HG02610 (cell line): ENCODE results near the gene GSKIP.
"Not testable (repeated sequence)": the region's sequence is repeated elsewhere in the genome, so short reads cannot be mapped to it uniquely, and the experiment has no call there.

Experiments used
- ATAC-seq: cut with Tn5 transposase; IDR thresholded peaks from one replicate; pipeline ENCODE4 v1.9.1; 2021; ENCODE audit warnings: mild to moderate bottlenecking, moderate library complexity; ENCODE audit not compliant: unreplicated experiment

The GSKIP gene, protein sequence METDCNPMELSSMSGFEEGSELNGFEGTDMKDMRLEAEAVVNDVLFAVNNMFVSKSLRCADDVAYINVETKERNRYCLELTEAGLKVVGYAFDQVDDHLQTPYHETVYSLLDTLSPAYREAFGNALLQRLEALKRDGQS

GRCh38 chr14:96362965-96363750 is at the start of gene GSKIP, which contains the start of gene ATG2B:
GSKIP (plus strand) TSS chr14:96363526; CDS start chr14:96382248, 18,722 bp downstream.
ATG2B (minus strand) TSS chr14:96363341; CDS start chr14:96362976, 365 bp downstream.
- ATAC-seq, result peak; percentile 70

- no peak for ATAC-seq
Observed at GRCh38 chr14:96316087-96316486, 47.2 kb upstream of the GSKIP start.

GRCh38 chr14:96318836-96319235 is 44.5 kb upstream of the GSKIP start:
- no peak for ATAC-seq

DNA sequence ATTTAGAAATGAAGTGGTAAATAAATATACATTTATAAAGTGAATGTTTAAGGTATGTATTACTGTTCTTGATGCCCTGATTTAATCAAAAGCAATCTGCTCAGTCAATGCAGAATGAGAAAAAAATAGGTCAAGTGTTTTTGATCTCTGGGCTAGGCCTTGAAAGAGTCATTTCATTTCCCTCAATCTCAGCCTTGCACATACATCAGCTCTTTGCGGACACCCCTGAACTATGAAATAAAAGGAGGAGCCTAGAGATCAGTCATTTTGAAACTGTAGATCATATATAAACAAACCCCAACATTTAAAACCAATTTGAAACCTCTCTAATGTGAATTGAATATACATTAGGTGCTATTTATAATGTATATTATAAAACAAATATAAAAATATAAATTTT is 42.7 kb upstream of the GSKIP start:
- no peak for ATAC-seq

GRCh38 chr14:96324219-96324618 is 39.1 kb upstream of the GSKIP start:
- no peak for ATAC-seq

GRCh38 chr14:96338551-96338950 is 24.8 kb upstream of the GSKIP start:
- no peak for ATAC-seq

GRCh38 chr14:96341323-96341722 is 22.0 kb upstream of the GSKIP start:
- ATAC-seq, result no peak

GRCh38 chr14:96345669-96346068 is 17.7 kb upstream of the GSKIP start:
- no peak for ATAC-seq

DNA sequence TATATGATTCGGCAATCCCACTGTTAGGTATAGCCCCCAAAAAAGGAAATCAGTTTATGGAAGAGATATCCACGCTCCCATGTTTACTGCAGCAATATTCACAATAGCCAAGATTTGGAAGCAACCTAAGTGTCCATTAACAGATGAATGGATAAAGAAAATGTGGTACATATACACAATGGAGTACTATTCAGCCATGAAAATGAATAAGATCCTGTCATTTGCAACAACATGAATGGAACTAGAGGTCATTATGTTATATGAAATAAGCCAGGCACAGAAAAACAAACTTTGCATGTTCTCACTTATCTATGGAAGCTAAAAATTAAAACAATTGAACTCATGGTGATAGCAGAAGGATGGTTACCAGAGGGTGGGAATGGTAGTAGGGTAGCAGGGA is 15.4 kb upstream of the GSKIP start:
- not testable (repeated sequence) for ATAC-seq

DNA sequence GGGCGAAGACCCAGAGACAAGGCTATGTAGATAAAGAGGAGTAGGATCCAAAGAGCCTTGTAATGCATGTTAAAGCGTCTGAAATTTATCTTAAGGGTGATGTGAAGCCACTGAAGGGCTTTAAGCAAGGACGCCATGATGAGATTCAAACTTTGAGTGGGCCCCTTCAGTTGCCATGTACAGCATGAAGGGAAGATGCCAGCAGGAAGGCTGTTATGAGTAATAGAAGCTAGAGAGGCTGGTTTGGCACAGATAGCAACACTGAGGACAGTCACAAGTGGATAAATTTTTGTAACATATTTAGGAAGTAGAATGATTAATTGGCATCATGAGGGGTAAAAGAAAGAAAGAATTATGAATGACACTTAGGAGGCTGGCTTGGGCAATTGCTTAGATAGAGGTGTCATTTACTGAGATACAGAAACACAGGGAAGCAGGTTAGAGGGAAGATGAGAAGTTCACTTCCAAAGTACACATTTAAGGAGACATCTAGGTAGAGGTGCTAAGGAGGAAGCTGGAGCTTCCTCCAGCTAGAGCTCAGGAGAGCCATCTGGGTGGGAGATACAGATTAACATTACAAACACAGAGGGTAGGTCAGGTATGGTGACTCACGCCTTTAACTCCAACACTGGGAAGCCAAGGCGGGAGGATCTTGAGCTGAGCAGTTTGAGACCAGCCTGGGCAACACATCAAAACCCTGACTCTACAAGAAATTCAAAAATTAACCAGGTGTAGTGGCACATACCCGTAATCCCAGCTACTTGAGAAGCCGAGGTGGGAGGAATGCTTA is 13.8 kb upstream of the GSKIP start:
- no peak for ATAC-seq

GRCh38 chr14:96351986-96352385 is 11.3 kb upstream of the GSKIP start:
- ATAC-seq, result no peak

DNA sequence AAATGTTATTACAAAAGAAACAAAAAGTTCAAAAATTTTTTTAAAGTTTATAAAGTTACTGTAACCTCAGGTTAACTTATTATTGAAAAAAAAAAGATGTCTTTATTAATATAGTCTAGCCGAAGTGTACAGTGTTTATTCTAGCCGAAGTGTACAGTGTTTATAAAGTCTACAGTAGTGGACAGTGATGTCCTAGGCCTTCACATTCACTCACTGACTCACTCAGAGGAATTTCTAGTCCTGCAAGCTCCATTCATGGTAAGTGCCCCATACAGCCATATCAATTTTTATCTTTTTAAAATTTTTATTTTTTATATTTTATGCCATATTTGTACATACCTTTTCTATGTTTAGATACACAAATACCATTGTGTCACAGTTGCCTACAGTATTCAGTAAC is 10.6 kb upstream of the GSKIP start:
- no peak for ATAC-seq

DNA sequence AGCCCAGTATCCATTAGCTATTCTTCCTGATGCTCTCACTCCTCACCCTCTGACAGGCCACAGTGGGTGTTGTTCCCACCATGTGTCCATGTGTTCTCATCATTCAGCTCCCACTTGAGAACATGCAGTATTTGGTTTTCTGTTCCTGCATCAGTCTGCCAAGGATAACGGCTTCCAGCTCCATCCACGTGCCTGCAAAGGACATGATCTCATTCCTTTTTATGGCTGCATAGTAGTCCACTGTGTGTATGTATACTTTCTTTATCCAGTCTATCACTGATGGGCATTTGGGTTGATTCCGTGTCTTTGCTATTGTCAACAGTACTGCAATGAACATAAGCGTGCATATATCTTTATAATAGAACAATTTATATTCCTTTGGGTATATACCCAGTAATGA is 9.1 kb upstream of the GSKIP start:
- no peak for ATAC-seq

DNA sequence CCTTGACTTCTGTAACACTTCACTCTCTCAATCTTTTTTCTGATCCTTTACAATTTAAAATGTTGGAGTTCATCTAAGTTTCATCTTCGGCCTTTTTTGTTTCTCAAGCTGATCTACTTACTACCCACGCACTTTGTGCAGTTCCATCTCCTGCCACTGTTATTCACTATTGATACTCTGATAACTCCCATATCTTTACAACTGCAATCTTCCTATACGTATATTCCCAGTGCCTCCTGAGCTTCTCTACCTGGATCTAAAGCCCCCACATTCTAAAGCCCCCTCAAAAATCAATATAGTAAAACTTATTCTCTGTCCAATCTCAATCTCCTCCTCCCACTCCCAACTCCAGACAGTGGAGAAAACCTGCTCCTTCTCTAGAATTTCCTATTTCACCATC is 6.1 kb upstream of the GSKIP start:
- no peak for ATAC-seq

GRCh38 chr14:96359959-96360358 is 3.4 kb upstream of the GSKIP start:
- ATAC-seq, result no peak

DNA sequence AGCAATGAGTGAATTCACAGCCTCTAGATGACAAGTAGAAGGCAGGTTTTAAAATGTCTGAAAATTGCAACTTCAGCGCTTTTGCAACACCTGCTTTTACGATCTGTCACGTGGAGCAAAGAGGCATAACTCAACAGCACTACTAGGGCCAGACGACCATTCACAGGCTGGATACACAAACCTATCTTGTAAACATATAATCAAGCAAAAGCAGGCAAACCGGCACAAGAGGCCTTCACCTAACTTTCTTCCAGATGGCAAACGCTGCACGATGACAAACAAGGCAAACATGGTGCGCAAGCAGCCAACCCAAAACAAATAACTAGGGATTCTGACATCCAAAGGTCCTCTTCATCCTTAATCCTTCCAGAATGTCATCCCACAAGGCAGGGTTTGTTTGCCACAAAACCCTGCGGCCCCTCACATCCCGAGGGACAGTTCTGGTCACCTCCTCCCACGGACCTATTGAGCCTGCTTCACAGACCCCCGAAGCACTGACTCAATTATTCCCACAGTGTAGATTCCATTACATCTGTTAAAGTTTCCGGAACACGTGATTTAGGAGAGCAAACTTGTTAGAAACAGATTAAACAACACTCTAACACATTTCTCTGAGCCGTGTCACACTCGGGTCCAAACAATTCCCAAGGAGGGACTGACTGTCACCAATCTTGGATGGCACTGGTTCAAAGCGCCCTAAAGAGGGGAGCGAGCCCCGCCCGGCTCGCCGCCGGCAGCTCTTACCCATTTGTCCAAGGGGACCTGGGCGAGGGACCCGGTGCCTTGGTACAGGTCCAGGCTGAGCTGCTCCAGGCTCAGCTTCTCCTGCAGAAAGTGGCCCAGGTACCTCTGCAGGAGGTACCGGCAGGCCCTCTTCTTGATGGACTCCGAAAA is 1.0 kb upstream of the GSKIP start:
- peak; percentile 31 for ATAC-seq

GRCh38 chr14:96363751-96364336 is 518 bp downstream of the GSKIP start:
- ATAC-seq, result peak; percentile 22

GRCh38 chr14:96364962-96365361 is 1.6 kb downstream of the GSKIP start:
- ATAC-seq, result no peak

GRCh38 chr14:96368534-96368933 is 5.2 kb downstream of the GSKIP start:
- ATAC-seq, result no peak

GRCh38 chr14:96370528-96370927 is 7.2 kb downstream of the GSKIP start:
- ATAC-seq, result no peak
